GM21423 (cell line): ENCODE data around the gene CFAP46.
"Not testable (repeated sequence)": the region's sequence is repeated elsewhere in the genome, so short reads cannot be mapped to it uniquely, and the experiment has no call there.

Experiments used
- ATAC-seq: cut with Tn5 transposase; IDR thresholded peaks from one replicate; pipeline ENCODE4 v1.9.1; 2021; ENCODE audit warnings: mild to moderate bottlenecking, moderate library complexity; ENCODE audit not compliant: unreplicated experiment

The CFAP46 gene

DNA sequence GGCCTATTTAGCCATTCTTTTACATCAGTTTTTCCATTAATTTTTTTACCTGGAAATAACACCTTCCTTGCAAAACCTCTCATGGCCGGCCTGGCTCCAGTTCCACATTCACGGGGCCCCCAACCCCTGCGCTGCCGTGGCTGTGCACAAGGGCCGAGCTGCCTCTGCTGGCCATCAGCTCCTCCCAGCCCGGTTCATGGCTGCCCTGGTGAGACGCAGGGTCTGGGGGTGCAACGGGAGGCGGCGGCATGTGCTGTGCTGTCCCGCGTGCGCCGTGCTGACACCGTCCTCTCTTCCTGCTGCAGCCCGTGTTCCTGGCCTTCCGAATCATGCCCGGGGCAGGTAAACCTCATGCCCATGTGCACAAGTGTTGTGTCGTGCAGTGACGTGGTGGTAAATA is 160.8 kb downstream of the CFAP46 start:
- no peak for ATAC-seq

DNA sequence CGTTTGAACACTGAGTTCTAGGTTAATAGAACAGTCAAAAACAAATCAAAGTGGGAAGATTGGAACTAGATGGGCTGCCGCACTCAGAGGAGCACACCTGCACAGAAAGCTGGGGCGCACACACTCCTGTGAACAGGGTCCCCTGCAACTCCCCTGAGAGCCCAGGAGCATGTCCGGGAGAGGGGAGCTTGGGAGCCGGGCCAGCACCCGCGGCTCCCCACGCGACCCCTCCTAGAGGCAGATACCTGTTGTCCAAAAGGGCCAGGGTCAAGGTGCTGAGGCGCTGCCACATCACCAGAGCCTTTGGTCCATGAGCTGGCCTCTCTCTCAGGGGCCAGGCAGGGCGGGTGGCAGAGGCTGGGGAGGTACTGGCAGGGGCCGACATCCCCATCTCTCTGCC is 162.0 kb downstream of the CFAP46 start:
- no peak for ATAC-seq

DNA sequence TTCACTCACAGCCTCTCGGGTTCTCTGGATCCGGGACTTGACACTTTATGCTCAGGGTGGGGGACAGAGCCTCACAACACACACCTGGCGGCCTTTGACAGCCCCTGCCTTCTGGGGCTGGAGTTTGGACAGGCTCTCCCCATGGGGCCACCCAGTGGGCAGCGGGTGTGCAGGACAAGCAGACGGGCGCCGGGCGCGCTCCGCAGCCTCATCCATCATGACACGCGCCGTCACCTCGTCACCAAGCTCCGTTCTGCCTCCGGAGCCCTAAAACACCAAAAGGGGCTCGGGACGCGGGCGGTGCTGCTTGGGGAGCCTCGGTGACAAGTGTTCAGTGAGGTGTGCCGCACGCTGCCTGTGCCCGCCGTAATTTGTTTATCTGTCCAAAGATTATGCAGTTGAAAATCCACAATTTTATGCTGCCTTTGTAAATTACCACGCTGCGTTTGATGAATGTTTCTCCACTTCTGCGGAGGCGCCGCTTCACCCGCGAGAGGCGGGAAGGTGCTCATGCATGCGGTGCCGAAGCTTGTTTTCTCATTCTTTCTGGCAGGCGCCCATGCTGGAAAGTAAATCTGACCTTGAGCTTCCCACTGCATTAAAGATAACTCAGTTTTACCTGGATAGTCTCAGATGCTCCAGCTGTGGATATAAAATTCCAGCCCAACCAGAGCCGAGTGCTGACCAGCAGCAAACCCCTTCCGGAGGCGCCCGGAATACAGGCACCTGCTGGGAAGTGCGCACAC is 162.6 kb downstream of the CFAP46 start:
- no peak for ATAC-seq

GRCh38 chr10:132777441-132777840 is 164.9 kb downstream of the CFAP46 start:
- no peak for ATAC-seq

DNA sequence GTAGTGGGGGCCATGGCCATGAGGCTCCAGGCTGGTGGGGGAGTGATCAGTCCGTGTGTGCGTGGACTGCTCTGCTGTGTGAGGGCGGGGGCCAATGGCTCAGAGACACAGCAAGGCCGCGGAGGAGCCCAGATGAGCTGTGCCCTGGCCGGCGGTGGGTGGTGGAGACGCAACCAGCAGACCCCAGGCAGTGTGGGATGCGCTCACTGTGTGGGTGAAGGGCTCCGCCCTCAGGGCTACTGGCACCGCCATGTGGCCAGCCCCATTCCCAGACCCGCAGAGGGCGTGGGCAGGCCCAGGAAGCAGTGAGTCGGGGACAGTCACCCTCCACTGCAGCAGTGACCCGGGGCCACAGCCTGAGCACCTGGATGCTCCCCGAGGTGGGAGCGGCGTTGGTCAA is 165.5 kb downstream of the CFAP46 start:
- ATAC-seq: no peak

DNA sequence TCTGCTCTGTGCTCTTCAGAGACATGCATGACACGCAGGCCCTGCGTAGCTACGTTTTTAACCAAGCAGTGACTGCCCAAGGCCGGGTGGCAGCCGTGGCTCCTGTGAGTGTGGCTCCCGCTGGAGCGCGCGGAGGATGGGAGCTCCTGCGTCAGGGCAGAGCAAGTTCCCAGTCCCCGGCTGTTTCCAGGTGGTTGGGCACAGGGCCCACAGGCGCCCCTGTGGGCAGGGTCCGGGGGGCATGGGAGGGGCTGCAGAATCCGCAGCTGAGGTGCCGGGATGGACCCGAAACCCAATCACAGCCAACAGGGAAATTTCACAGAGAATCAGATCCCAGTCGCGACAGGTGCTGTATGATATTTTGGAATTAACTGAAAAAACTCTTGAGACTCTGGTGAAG is 166.2 kb downstream of the CFAP46 start:
- no peak for ATAC-seq

- ATAC-seq: no peak
Measured at GRCh38 chr10:132774902-132775863, 167.2 kb downstream of the CFAP46 start.

DNA sequence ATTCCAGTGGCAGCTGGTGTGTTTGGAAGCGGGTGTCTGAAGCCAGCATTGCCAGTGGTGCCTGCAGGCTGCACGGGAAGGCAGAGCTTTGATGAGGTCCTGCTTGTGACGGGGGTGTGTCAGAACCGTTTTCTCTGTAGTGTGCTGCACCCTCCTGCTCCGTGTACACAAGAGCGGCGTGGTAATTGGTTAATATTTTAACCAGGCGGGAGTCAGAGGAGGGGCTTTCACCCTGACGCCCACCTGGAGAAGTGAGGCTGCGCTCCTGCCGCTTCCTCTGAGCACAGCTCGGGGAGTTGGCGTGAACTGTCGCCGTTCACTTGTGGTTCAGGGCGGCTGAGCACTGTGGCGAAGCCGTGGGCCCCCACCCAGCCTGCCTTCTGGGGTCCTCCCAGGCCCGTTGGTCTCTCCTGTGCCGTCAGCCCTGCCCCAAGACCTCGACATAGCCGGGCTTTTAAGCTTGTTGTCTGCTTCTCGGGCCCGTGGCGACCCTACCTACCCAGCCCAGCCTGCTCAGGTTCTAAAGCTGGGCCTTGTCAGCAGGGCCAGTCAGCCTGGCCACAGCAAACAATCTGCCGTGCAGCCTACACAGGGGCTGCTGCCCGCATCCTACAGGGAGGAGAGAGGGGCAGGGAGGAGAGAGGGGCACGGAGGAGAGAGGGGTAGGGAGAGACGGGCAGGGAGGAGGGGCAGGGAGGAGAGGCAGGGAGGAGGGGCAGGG is 168.0 kb downstream of the CFAP46 start:
- ATAC-seq: no peak

DNA sequence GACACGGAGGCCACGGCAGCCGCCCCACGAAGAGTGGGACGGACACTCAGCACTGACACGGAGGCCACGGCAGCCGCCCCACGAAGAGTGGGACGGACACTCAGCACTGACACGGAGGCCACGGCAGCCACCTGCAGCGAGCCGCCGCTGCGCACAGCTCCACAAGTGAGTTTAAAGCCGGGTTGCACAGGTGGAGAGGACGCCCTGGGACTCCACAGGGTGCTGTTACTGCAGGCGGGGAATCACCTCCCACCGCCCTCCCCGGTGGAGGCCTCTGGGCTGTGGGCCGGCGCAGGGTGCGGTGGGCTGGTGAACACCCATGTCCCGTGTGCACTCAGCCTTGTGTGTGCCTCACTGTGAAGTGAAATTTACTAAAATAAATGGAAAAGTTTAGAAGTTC is 169.6 kb downstream of the CFAP46 start:
- not testable (repeated sequence) for ATAC-seq

- no peak for ATAC-seq
Measured at GRCh38 chr10:132770061-132771021, 172.0 kb downstream of the CFAP46 start.

DNA sequence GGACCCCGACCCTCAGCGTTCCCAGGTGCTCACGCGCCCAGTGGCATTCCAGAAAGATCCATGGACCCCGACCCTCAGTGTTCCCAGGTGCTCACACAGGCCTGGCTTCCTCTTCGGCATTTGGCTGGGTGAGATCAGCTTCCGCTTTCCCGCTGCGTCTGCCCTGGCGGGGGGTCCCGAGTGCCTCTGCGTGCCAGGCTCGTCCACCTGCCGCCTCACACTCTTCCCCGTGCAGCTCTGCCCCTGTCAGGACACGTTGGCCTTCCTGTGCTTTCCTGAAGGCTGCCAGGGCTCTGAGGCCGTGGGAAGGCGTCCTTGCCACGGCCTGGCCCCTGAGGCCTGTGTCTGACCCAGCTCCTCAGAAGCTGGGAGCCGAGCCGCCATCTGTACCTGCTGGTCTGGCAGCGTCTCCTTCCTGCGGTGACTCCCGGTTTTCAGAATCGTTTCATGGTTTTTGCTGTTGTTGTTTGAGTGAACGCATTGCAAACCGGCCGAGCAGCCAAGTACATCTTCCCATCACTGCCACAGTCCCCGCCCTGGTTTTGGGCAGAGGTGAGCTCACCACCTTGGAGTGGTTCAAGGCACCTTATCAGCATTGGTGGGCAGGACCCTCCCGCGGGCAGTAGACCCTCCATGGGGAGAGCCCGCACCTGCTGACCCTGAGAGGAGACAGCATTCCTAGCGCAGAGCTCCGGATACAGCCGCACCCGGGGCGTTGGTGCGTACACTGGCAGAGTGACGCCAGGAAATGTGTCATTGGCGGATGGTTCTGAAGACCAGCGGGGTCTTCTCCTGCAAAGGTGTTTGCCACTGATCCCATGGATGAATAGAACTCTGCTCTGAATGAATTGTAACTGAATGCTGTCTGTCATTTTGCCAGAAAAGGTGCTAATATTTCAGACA is 173.8 kb downstream of the CFAP46 start:
- no peak for ATAC-seq

GRCh38 chr10:132766291-132766690 is 176.1 kb downstream of the CFAP46 start:
- no peak for ATAC-seq

GRCh38 chr10:132765435-132765834 is 176.9 kb downstream of the CFAP46 start:
- no peak for ATAC-seq

- no peak for ATAC-seq
Measured at GRCh38 chr10:132764108-132764507, 178.3 kb downstream of the CFAP46 start.

- ATAC-seq: no peak
Measured at GRCh38 chr10:132763545-132763944, 178.8 kb downstream of the CFAP46 start.

GRCh38 chr10:132762267-132762666 is 180.1 kb downstream of the CFAP46 start:
- ATAC-seq: no peak

GRCh38 chr10:132761395-132762060 is 180.8 kb downstream of the CFAP46 start:
- ATAC-seq: no peak

DNA sequence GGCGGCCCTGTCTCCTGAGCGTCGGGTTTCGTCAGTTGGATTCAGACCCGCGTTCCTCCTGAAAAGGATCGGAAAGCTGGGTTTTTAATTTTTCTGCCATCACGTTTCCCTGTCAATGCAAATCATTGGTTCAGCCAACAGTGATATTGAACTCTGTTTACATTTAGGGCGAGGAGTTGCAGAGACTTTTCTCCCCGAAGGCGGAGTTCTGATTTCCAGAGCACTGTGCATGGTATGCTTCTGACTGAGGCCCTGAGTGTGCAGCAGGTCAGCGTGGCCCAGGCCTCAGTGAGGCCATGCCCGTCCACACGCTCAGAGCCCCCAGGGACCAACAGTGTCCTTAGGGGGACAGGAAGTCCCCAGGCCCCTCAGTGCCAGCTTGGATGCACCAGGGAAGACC is 183.5 kb downstream of the CFAP46 start:
- no peak for ATAC-seq
